Measurements from ENCODE around the gene PRR23B.

The PRR23B gene

GRCh38 chr3:138974462-138974861, 46.3 kb downstream of the PRR23B start:
- no peak for DNase-seq (ENCODE audit: low spot score)

DNA sequence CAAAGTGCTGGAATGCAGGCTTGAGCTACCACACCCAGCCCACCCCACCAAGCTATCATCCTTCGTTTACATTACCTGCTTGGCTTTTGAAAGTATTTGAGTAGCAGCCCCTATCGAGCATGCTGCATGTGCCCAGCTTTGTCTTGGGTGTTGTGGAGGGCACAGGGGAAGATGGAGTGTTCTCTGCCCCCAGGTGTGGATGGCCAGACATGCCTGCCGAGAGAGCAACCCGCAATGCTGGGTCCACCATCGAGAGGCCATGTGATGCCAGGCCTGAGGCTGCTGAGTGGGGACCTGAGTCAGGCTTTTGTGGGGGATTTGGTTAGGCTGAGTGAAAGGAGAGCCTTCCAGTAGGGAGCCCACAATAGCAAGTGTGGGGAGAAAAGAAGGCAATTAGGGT, 47.8 kb downstream of the PRR23B start:
- no peak for DNase-seq (ENCODE audit: low spot score)

DNA sequence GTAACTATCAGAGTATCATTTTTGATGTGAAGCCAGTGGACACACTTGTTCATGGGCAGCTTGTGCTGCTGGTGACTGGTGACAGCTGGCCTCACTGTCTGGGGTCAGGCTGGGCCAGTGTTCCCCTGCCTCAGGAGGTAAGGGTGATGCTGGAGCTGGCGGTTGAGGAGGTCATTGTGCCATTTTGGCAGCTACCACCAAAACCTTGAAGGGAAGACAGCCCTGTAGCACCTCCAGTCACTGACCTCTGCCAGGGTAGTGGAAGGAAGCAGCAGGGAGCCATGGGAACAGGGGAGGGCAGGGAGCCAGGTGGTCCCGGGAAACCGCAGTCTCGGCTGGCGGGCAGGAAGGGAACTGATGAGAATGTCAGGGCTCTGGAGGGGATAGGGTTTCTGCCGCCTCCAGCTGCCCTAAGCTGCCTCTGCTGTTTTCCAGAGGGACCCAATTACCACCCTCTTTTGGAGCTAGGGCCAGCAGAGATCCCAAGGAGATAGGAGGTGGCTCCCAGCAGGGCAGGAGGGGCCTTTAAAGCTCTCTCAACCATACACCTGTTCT, 48.9 kb downstream of the PRR23B start:
- DNase-seq (ENCODE audit: low spot score), result no peak

Measured in cerebellar cortex (tissue), 1 donor.